IPS-NIHi7 (cell line): ENCODE data around the gene ZNF592.

Experiments used
- DNase-seq: peaks from one replicate; pipeline ENCODE4 v3.0.0; 2012; ENCODE audit warnings: mixed read lengths; ENCODE audit errors: extremely low spot score

Gene ZNF592

GRCh38 chr15:84775867-84776449, 27.6 kb downstream of the ZNF592 start:
- no peak for DNase-seq

- no peak for DNase-seq
These were observed 29.8 kb downstream of the ZNF592 start for GRCh38 chr15:84778194-84778593.

- no peak for DNase-seq
These were observed 32.1 kb downstream of the ZNF592 start for GRCh38 chr15:84780492-84780891.

- no peak for DNase-seq
These were observed 33.1 kb downstream of the ZNF592 start for GRCh38 chr15:84781495-84781894.

GRCh38 chr15:84782346-84782745, 34.0 kb downstream of the ZNF592 start:
- no peak for DNase-seq

- peak; percentile 56 for DNase-seq
These were observed 35.3 kb downstream of the ZNF592 start for GRCh38 chr15:84783493-84784251.

GRCh38 chr15:84784262-84784661, 35.9 kb downstream of the ZNF592 start:
- no peak for DNase-seq

GRCh38 chr15:84785053-84785452, 36.7 kb downstream of the ZNF592 start:
- DNase-seq: no peak

- DNase-seq: no peak
These were observed 40.1 kb downstream of the ZNF592 start for GRCh38 chr15:84788500-84788899.

- no peak for DNase-seq
These were observed 41.4 kb downstream of the ZNF592 start for GRCh38 chr15:84789762-84790161.

GRCh38 chr15:84790676-84791075, 42.3 kb downstream of the ZNF592 start:
- no peak for DNase-seq

- no peak for DNase-seq
These were observed 43.4 kb downstream of the ZNF592 start for GRCh38 chr15:84791763-84792162.

GRCh38 chr15:84793431-84794161, 45.2 kb downstream of the ZNF592 start:
- DNase-seq: no peak

GRCh38 chr15:84794162-84794547, 45.8 kb downstream of the ZNF592 start:
- DNase-seq: no peak

GRCh38 chr15:84795186-84795585, 46.8 kb downstream of the ZNF592 start:
- DNase-seq: no peak

GRCh38 chr15:84797212-84797611, 48.8 kb downstream of the ZNF592 start:
- DNase-seq: no peak

- no peak for DNase-seq
These were observed 49.4 kb downstream of the ZNF592 start for GRCh38 chr15:84797801-84798200.

- no peak for DNase-seq
These were observed 50.1 kb downstream of the ZNF592 start for GRCh38 chr15:84798436-84798946.

- no peak for DNase-seq
These were observed 51.3 kb downstream of the ZNF592 start for GRCh38 chr15:84799511-84800187.

GRCh38 chr15:84800365-84800806, 52.0 kb downstream of the ZNF592 start:
- DNase-seq: no peak

- no peak for DNase-seq
These were observed 55.9 kb downstream of the ZNF592 start for GRCh38 chr15:84804005-84804900.
